ENCODE measurements around the gene FRMPD2. TPM values are rescaled to one million over a fixed set of nuclear protein-coding genes. Genes with fewer than 3 reads are reported as not detected.
A peak's percentile ranks its signal among the peaks of the same experiment; 100 is the strongest.
"Not testable (repeated sequence)": the region's sequence is repeated elsewhere in the genome, so short reads cannot be mapped to it uniquely, and the experiment has no call there.

The FRMPD2 gene
- total RNA-seq, 4 donors from 2014 or later, result not detected

- Histone ChIP-seq H3K4me3 (no peak overlapping the region), H3K27ac (no peak overlapping the region), H3K27me3 (no peaks in the 10 kb centered on the region), H3K4me1 (no peaks in the 10 kb centered on the region), H3K36me3 (no peaks in the 10 kb centered on the region), H3K9me3 (no peaks in the 10 kb centered on the region)
- DNase-seq (no peak), ATAC-seq (no peak)
- in situ Hi-C loops (cut with MboI; ENCODE audit: low sequenced_read_pairs in 4 of 4), result no loop called here
- TF ChIP-seq, protein P1, sequence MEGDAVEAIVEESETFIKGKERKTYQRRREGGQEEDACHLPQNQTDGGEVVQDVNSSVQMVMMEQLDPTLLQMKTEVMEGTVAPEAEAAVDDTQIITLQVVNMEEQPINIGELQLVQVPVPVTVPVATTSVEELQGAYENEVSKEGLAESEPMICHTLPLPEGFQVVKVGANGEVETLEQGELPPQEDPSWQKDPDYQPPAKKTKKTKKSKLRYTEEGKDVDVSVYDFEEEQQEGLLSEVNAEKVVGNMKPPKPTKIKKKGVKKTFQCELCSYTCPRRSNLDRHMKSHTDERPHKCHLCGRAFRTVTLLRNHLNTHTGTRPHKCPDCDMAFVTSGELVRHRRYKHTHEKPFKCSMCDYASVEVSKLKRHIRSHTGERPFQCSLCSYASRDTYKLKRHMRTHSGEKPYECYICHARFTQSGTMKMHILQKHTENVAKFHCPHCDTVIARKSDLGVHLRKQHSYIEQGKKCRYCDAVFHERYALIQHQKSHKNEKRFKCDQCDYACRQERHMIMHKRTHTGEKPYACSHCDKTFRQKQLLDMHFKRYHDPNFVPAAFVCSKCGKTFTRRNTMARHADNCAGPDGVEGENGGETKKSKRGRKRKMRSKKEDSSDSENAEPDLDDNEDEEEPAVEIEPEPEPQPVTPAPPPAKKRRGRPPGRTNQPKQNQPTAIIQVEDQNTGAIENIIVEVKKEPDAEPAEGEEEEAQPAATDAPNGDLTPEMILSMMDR (IDR thresholded peaks at IDR 0.05 in 4 of 5, conservative IDR thresholded peaks at IDR 0.05 in 1 of 5), result no peak
- no peak for TF ChIP-seq POLR2A (IDR thresholded peaks at IDR 0.05)
- intact Hi-C loops (cut with DNase I; ENCODE audit: low total_unique reads), result no loop called here
Observed at GRCh38 chr10:48187713-48188485, 86.6 kb downstream of the FRMPD2 start.

DNA sequence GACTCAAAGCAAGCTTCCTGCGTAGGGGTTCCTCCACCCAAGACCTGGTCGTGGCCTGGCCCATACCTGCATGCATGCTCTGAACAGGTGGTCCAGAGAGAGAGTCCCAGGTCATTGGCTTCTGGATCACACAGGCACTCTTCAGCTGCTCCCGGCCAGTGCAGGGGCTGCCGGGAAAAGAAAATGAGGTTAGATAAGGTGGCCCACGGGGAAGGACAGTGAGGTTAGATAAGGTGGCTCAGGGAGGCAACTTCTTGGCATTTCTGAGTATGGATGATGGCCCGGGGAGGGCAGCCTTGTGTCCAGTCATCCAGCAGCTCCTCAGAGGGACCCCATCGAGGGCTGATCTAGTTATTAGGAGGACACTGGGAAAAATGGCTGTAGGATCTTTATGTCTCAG, 87.4 kb downstream of the FRMPD2 start:
- no peak for DNase-seq
- H3K4me3 ChIP-seq, result no peak overlapping the region
- no peaks in the 10 kb centered on the region for H3K36me3 ChIP-seq
- intact Hi-C loops (cut with DNase I; ENCODE audit: low total_unique reads) (no loop called here), in situ Hi-C loops (cut with MboI; ENCODE audit: low sequenced_read_pairs in 4 of 4) (no loop called here)
- H3K4me1 ChIP-seq, result no peaks in the 10 kb centered on the region
- TF ChIP-seq, protein P1 (IDR thresholded peaks at IDR 0.05 in 4 of 5, conservative IDR thresholded peaks at IDR 0.05 in 1 of 5), result no peak
- TF ChIP-seq POLR2A (IDR thresholded peaks at IDR 0.05), result no peak
- no peaks in the 10 kb centered on the region for H3K9me3 ChIP-seq
- H3K27me3 ChIP-seq, result no peaks in the 10 kb centered on the region
- ATAC-seq, result no peak
- H3K27ac ChIP-seq, result no peak overlapping the region

DNA sequence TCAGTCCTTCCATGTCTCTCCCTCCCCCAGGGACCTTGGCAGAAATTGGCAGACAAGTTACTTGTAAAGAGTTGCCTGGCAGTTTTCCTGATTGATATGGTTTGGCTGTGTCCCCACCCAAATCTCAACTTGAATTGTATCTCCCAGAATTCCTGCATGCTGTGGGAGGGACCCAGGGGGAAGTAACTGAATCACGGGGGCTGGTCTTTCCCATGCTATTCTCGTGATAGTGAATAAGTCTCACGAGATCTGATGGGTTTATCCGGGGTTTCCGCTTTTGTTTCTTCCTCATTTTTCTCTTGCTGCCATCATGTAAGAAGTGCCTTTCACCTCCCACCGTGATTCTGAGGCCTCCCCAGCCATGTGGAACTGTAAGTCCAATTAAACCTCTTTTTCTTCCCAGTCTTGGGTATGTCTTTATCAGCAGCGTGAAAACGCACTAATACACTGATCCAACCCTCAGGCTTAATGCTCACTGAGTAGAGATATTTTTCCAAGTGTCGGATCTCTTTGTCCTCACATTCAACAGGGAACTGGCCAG, 88.2 kb downstream of the FRMPD2 start:
- H3K4me3 ChIP-seq; H3K36me3 ChIP-seq; H3K4me1 ChIP-seq; intact Hi-C loops (cut with DNase I; ENCODE audit: low total_unique reads); ATAC-seq; H3K27ac ChIP-seq; in situ Hi-C loops (cut with MboI; ENCODE audit: low sequenced_read_pairs in 4 of 4); H3K27me3 ChIP-seq; DNase-seq; H3K9me3 ChIP-seq: not testable (repeated sequence)

- intact Hi-C loops (cut with DNase I; ENCODE audit: low total_unique reads) (no loop called here), in situ Hi-C loops (cut with MboI; ENCODE audit: low sequenced_read_pairs in 4 of 4) (no loop called here)
- Histone ChIP-seq H3K27ac (no peak overlapping the region), H3K36me3 (no peaks in the 10 kb centered on the region), H3K4me1 (no peaks in the 10 kb centered on the region), H3K27me3 (no peaks in the 10 kb centered on the region), H3K4me3 (no peak overlapping the region), H3K9me3 (no peaks in the 10 kb centered on the region)
- no peak for ATAC-seq
- TF ChIP-seq, protein P1 (IDR thresholded peaks at IDR 0.05 in 4 of 5, conservative IDR thresholded peaks at IDR 0.05 in 1 of 5), result no peak
- DNase-seq, result no peak
Observed at GRCh38 chr10:48184224-48184623, 90.3 kb downstream of the FRMPD2 start.

DNA sequence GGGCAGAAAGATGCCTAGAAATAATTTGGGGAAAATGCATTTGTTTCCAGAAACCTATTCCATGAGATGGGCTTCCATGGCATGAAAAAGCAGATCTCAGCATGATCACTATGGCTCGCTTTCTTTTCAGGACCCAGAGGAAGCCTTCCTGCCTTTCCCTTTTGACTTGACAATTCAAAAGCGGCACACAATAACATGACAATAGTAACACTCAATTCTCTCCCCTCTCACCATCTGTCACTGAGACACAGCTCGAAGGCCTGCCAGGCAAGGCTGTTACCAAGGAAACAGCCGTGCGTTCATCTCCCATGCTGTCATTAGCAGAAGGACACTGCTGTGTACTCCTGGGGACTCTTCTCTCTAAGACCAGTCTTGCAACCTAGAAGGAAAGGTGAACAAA, 101.8 kb downstream of the FRMPD2 start:
- H3K27me3 ChIP-seq; H3K36me3 ChIP-seq; ATAC-seq; H3K27ac ChIP-seq; H3K9me3 ChIP-seq; in situ Hi-C loops (cut with MboI; ENCODE audit: low sequenced_read_pairs in 4 of 4); H3K4me3 ChIP-seq; H3K4me1 ChIP-seq; DNase-seq; intact Hi-C loops (cut with DNase I; ENCODE audit: low total_unique reads): not testable (repeated sequence)

DNA sequence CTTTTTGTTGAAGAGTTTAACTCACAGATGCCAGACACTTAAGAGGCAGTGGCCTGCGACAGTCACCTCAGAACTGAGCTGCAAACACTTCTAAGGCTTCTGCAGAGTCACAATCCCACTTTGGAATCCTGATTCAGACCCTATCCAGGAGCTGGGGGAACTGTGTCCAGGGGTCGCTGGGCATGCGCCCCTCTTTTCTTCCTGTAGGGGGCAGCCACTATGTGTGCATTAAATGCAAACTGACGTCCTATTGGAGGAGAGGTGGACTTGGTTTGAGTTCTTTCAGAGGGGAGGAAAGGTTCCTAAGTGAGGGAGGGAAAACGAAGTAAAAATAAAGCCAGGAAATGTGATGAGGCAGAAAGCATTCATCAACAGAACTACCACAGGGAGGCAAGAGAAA, 113.8 kb downstream of the FRMPD2 start:
- ATAC-seq; H3K27me3 ChIP-seq; in situ Hi-C loops (cut with MboI; ENCODE audit: low sequenced_read_pairs in 4 of 4); H3K4me1 ChIP-seq; H3K36me3 ChIP-seq; H3K9me3 ChIP-seq; DNase-seq; intact Hi-C loops (cut with DNase I; ENCODE audit: low total_unique reads); H3K27ac ChIP-seq; H3K4me3 ChIP-seq: not testable (repeated sequence)

DNA sequence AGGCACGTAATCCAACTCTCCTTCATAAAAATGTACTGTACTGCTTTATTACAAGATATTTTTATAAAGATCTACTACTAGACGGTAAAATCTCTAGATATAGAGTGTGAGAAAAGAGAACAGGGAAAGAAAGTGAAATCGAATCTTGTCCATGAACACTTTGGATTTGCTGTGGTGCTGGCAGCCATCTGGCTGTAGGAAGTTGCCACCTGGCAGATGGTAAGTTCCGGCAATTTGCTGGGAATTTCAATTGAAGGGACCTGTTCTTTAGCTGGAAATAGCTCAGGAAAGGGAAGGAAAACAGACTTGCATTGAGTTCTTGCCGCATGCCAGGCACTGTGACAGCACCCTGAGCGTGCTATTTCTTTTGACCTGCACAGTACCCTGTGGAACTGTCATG, 114.3 kb downstream of the FRMPD2 start:
- H3K27me3 ChIP-seq; intact Hi-C loops (cut with DNase I; ENCODE audit: low total_unique reads); DNase-seq; H3K4me3 ChIP-seq; H3K9me3 ChIP-seq; ATAC-seq; H3K4me1 ChIP-seq; H3K36me3 ChIP-seq; in situ Hi-C loops (cut with MboI; ENCODE audit: low sequenced_read_pairs in 4 of 4); H3K27ac ChIP-seq: not testable (repeated sequence)

GRCh38 chr10:48154211-48155140, 120.0 kb downstream of the FRMPD2 start:
- in situ Hi-C loops (cut with MboI; ENCODE audit: low sequenced_read_pairs in 4 of 4); H3K27me3 ChIP-seq; H3K4me3 ChIP-seq; intact Hi-C loops (cut with DNase I; ENCODE audit: low total_unique reads); H3K4me1 ChIP-seq; H3K36me3 ChIP-seq; H3K27ac ChIP-seq; ATAC-seq; H3K9me3 ChIP-seq: not testable (repeated sequence)
- peak in 1 of 2 donors; percentile 9 for DNase-seq
